Thyroid gland (tissue), 4 donors: ENCODE measurements around the gene RAB27B.

Source experiments
- CTCF ChIP-seq, 6 experiments: fragments of 200-600 bp in 3 of 6; fragments of 450-650 bp in 3 of 6; sonication (generic) in 3 of 6; IDR thresholded peaks; one replicate each; pipeline ENCODE4 v1.5.1; 2016 to 2019; ENCODE audit warnings: antibody characterized with exemption in 6 of 6, mild to moderate bottlenecking in 2 of 6, inconsistent platforms in 1 of 6, moderate library complexity in 1 of 6
- POLR2A ChIP-seq, 2 donors: fragments of 450-650 bp; IDR thresholded peaks; one replicate each; pipeline ENCODE4 v1.6.1; 2017; ENCODE audit warnings: antibody characterized with exemption in 2 of 2, mild to moderate bottlenecking in 2 of 2, moderate library complexity in 1 of 2

GRCh38 chr18:54848121-54848520, 19.8 kb downstream of the RAB27B start:
- no peak for TF ChIP-seq CTCF (IDR thresholded peaks at IDR 0.05)
- TF ChIP-seq POLR2A (IDR thresholded peaks at IDR 0.05): no peak
